ENCODE results near the gene SPATS2. TPM values are rescaled to one million over a fixed set of nuclear protein-coding genes. Genes with fewer than 3 reads are reported as not detected.

Gene SPATS2
- total RNA-seq, 4 donors from 2014 or later: 24.7 to 37.8 (median 30.1) TPM

DNA sequence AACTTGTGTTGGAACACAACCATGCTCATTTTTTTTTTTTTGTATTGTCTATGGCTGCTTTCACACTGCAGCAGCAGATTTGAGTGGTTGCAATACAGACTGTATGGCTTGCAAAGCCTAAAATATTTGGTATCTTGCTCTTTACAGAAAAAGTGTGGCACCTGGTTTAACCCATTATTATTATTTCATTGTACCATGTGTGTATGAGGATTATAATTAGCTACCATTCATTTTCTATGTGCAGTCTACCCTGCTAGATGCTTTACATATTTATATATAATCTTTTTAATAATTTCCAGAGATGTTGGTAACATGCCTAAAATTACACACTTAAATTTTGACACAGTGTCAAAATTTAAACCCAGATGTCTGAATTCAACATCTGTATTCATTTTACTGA lies 37.7 kb downstream of the SPATS2 start:
- TF ChIP-seq, protein P1, sequence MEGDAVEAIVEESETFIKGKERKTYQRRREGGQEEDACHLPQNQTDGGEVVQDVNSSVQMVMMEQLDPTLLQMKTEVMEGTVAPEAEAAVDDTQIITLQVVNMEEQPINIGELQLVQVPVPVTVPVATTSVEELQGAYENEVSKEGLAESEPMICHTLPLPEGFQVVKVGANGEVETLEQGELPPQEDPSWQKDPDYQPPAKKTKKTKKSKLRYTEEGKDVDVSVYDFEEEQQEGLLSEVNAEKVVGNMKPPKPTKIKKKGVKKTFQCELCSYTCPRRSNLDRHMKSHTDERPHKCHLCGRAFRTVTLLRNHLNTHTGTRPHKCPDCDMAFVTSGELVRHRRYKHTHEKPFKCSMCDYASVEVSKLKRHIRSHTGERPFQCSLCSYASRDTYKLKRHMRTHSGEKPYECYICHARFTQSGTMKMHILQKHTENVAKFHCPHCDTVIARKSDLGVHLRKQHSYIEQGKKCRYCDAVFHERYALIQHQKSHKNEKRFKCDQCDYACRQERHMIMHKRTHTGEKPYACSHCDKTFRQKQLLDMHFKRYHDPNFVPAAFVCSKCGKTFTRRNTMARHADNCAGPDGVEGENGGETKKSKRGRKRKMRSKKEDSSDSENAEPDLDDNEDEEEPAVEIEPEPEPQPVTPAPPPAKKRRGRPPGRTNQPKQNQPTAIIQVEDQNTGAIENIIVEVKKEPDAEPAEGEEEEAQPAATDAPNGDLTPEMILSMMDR (IDR thresholded peaks at IDR 0.05): no peak
- no peak for TF ChIP-seq POLR2A (IDR thresholded peaks at IDR 0.05)
- intact Hi-C loops (cut with DNase I): no loop called here
- Histone ChIP-seq H3K9me3 (no peaks in the 10 kb centered on the region), H3K4me1 (no peaks in the 10 kb centered on the region), H3K27ac (no peak overlapping the region), H3K36me3 (no peaks in the 10 kb centered on the region), H3K4me3 (replicated peaks in 1 of 3) (no peak overlapping the region), H3K27me3 (no peaks in the 10 kb centered on the region)
- no peak for DNase-seq

DNA sequence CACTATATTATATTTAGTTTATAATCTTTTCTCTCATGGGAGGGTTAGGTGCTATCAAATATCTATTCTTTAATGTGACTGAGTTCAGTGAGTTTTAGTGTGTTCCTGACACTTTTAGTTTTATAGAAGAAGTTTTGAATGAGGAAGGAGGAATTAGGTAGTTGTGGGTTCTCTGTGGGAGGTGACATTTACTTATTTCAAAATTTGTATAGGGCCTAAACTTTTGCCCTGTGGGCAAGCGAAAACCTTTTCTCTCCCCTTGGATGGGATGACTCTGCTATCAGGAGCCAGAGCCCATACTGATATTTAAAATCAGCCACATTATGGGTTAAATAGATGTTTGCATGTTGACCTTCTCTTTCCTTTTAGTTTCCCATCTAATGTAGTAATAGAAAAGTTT lies 43.6 kb downstream of the SPATS2 start:
- 93 to 100% methylated on average over 1 of the region's 1 CpG for WGBS, 2 donors
- Histone ChIP-seq H3K36me3 (no peaks in the 10 kb centered on the region), H3K4me1 (no peaks in the 10 kb centered on the region), H3K27ac (no peak overlapping the region), H3K4me3 (replicated peaks in 1 of 3) (no peak overlapping the region), H3K27me3 (no peaks in the 10 kb centered on the region), H3K9me3 (no peaks in the 10 kb centered on the region)
- intact Hi-C loops (cut with DNase I): no loop called here
- TF ChIP-seq POLR2A (IDR thresholded peaks at IDR 0.05): no peak
- TF ChIP-seq, protein P1 (IDR thresholded peaks at IDR 0.05): no peak
- DNase-seq: no peak

DNA sequence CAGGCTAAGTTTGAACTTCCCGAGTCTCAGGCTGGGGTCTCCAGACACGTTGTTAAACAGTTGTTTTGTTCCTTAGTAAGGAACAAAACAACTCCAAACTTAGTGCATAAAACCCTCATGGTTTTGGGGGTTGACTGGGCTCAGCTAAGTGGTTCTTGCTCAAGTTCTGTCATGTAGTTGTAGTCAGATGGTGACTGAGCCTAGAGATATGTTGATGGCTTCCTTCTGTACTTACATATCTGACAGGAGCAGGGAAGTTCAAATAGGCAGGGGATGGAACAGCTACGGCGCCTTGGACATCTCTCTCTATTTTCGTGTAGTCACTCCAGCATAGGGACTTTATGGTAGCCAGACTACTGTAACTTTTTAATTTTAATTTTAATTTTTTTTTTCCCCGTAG lies 45.7 kb downstream of the SPATS2 start:
- Histone ChIP-seq H3K36me3 (no peaks in the 10 kb centered on the region), H3K4me3 (replicated peaks in 1 of 3) (no peak overlapping the region), H3K4me1 (no peaks in the 10 kb centered on the region), H3K27me3 (no peaks in the 10 kb centered on the region), H3K27ac (no peak overlapping the region), H3K9me3 (no peaks in the 10 kb centered on the region)
- no peak for TF ChIP-seq POLR2A (IDR thresholded peaks at IDR 0.05)
- TF ChIP-seq, protein P1 (IDR thresholded peaks at IDR 0.05): no peak
- DNase-seq: no peak
- WGBS, 2 donors: 92 to 94% methylated on average over 6 of the region's 6 CpGs
- intact Hi-C loops (cut with DNase I): no loop called here

DNA sequence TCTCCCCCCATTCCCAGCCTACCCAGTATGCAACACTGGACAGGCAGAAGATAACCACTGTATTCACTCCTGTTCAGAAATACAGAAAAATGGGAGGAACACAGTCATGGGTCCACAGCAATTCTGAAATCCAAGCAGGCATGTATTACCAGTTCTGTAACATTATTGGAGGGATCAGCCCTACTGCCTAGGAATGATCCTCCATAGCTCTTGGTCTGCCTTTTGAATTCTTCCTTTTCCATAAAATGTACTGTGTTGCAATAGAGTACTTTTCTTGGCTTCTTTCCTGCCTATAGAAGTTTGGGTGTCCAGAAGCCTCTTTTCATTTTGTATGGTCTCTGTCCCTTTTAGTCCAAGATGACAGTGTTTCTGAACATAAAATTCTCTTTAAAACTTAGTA lies 46.5 kb downstream of the SPATS2 start:
- intact Hi-C loops (cut with DNase I): no loop called here
- H3K4me3 ChIP-seq (replicated peaks in 1 of 3): no peak overlapping the region
- no peaks in the 10 kb centered on the region for H3K36me3 ChIP-seq
- H3K4me1 ChIP-seq: peaks cover 0 to 5% of the 10 kb centered on the region in 2 donors
- H3K27me3 ChIP-seq: no peaks in the 10 kb centered on the region
- TF ChIP-seq, protein P1 (IDR thresholded peaks at IDR 0.05): no peak
- no peak for TF ChIP-seq POLR2A (IDR thresholded peaks at IDR 0.05)
- DNase-seq: no peak
- H3K27ac ChIP-seq: no peak overlapping the region
- H3K9me3 ChIP-seq: no peaks in the 10 kb centered on the region

DNA sequence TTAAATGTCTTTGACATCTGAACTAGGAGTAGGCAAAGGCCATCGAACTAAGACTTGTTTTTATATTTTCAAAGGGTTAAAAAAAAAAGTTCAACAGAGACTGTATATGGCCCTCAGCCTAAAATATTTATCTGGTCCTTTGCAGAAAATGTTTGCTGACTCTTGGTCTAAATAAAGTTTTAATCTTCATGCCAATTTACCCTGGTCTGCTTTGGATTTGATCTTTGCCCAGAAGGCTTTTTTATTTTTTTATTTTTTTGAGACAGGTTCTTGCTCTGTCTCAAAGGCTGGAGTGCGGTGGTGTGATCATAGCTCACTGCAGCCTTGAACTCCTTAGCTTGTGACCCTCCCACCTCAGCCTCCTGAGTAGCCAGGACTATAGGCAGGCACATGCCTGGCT lies 47.1 kb downstream of the SPATS2 start:
- Histone ChIP-seq H3K27ac (no peak overlapping the region), H3K4me3 (replicated peaks in 1 of 3) (no peak overlapping the region), H3K36me3 (no peaks in the 10 kb centered on the region), H3K9me3 (no peaks in the 10 kb centered on the region), H3K27me3 (no peaks in the 10 kb centered on the region), H3K4me1 (peaks cover 0 to 10% of the 10 kb centered on the region in 2 donors)
- TF ChIP-seq, protein P1 (IDR thresholded peaks at IDR 0.05): no peak
- no peak for TF ChIP-seq POLR2A (IDR thresholded peaks at IDR 0.05)
- DNase-seq: no peak
- intact Hi-C loops (cut with DNase I): no loop called here
- WGBS, 2 donors: 78 to 80% methylated on average over 2 of the region's 2 CpGs

All from thyroid gland (tissue), 4 donors.